ENCODE measurements around the gene SAT2. TPM values are rescaled to one million over a fixed set of nuclear protein-coding genes. Genes with fewer than 3 reads are reported as not detected.
"Not testable (repeated sequence)": the region's sequence is repeated elsewhere in the genome, so short reads cannot be mapped to it uniquely, and the experiment has no call there.

The SAT2 gene
- total and polyA plus RNA-seq, 2 of the 13 experiments (the other 11 are each of a cell fraction or from before 2014, with no cell fraction given), result 37.6 to 93.7 TPM

DNA sequence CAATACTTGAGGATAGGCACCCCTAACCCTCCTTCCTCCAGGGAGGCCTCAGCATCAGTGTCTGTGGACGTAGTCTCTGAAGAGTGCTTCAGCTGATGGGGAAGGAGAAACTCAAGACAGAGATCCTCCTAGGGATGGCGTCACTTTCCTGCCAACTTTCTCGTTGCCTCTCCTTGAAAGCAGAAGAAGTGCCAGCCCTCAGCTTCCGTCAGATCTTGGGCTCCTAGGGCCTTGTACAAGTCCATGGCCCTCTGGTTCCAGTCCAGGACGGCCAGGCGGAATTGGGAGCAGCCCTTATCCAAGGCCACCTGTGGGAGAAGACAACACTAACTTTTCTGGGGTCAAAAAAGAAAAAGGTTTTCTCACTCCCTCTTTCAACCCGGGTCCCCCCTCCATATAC, 1.3 kb downstream of the SAT2 start:
- peak overlapping the region; percentile 82 to 92 (median 89) for H3K4me3 ChIP-seq (replicated peaks in 1 of 3; ENCODE audit: insufficient read depth in 1 of 3, low read depth in 2 of 3, low read length in 3 of 3)
- H3K36me3 ChIP-seq (replicated peaks in 1 of 2; ENCODE audit: control insufficient read depth in 1 of 2, insufficient read depth in 2 of 2, low read length in 2 of 2), result no peaks in the 10 kb centered on the region
- ATAC-seq (no peak), FAIRE-seq (no peak), DNase-seq (ENCODE audit: low spot score) (no peak)
- no peak for TF ChIP-seq HNF4A (CRISPR knock-in tag; IDR thresholded peaks at IDR 0.05)
- TF ChIP-seq ZNF567 (CRISPR knock-in tag; IDR thresholded peaks at IDR 0.05; ENCODE audit: borderline replicate concordance), result no peak
- peaks cover 61% of the 10 kb centered on the region for H3K4me1 ChIP-seq (ENCODE audit: insufficient read depth, low read length)
- intact Hi-C loops (cut with micrococcal nuclease; ENCODE audit: unreplicated experiment), result no loop called here
- peak overlapping the region; percentile 90 for H3K4me2 ChIP-seq (ENCODE audit: low read depth, low read length)
- no peaks in the 10 kb centered on the region for H3K9me3 ChIP-seq (ENCODE audit: low read length)
- WGBS (ENCODE audit: low lambda C conversion rate), result 85% methylated on average over 7 of the region's 7 CpGs
- peak overlapping the region; percentile 96 for H3K27ac ChIP-seq (ENCODE audit: extremely low read length, insufficient read depth, low read length)
- H3K9ac ChIP-seq (ENCODE audit: insufficient read depth, low read depth, low read length), result peak overlapping the region; percentile 92
- BruUV-seq (replicated peaks), result no TSS peak
- POLR2A ChIA-PET, result interaction anchor here (1.9 to 3.2 kb wide), 9 partner anchors 9 to 61 kb away, joined by 4 to 63 read pairs (median 16); partner anchors contain the start of genes ATP1B2, FXR2, MPDU1 and TP53
- CTCF ChIA-PET (ENCODE audit: low intra/inter-chr PET ratio, low total read pairs), result no interaction called here
- H3K79me2 ChIP-seq (ENCODE audit: insufficient read depth, low read length), result peaks cover 15% of the 10 kb centered on the region
- in situ Hi-C loops (cut with HindIII; ENCODE audit: extremely low pct_ligation_motif_present, low pct_unique_long_range_greater_than_20kb), result no loop called here
- H4K20me1 ChIP-seq (ENCODE audit: insufficient read depth, low read length), result no peaks in the 10 kb centered on the region
- H3K27me3 ChIP-seq (ENCODE audit: control insufficient read depth in 1 of 2, insufficient read depth in 2 of 2, low read length in 2 of 2), result no peaks in the 10 kb centered on the region; a peak in 1 of 5 replicates
- no peak overlapping the region for H2AFZ ChIP-seq (ENCODE audit: low read length)

DNA sequence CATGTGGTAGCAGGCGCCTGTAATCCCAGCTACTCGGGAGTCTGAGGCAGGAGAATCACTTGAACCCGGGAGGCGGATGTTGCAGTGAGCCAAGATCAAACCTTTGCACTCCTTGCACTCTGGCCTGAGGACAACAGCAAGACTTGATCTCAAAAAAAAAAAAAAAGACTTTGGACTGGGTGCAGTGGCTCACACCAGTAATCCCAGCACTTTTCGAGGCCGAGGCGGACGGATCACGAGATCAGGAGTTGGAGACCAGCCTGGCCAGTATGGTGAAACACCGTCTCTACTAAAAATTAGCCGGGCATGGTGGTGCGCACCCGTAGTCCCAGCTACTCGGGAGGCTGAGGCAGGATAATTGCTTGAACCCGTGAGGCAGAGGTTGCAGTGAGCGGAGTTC, 1.9 kb downstream of the SAT2 start:
- H2AFZ ChIP-seq (ENCODE audit: low read length); H3K9ac ChIP-seq (ENCODE audit: insufficient read depth, low read depth, low read length); FAIRE-seq; BruUV-seq (replicated peaks); in situ Hi-C loops (cut with HindIII; ENCODE audit: extremely low pct_ligation_motif_present, low pct_unique_long_range_greater_than_20kb); H3K27ac ChIP-seq (ENCODE audit: extremely low read length, insufficient read depth, low read length); DNase-seq (ENCODE audit: low spot score); H3K9me3 ChIP-seq (ENCODE audit: low read length); H3K4me3 ChIP-seq (replicated peaks in 1 of 3; ENCODE audit: insufficient read depth in 1 of 3, low read depth in 2 of 3, low read length in 3 of 3); H4K20me1 ChIP-seq (ENCODE audit: insufficient read depth, low read length); ATAC-seq; H3K4me2 ChIP-seq (ENCODE audit: low read depth, low read length); intact Hi-C loops (cut with micrococcal nuclease; ENCODE audit: unreplicated experiment); H3K27me3 ChIP-seq (ENCODE audit: control insufficient read depth in 1 of 2, insufficient read depth in 2 of 2, low read length in 2 of 2); CTCF ChIA-PET (ENCODE audit: low intra/inter-chr PET ratio, low total read pairs); H3K36me3 ChIP-seq (replicated peaks in 1 of 2; ENCODE audit: control insufficient read depth in 1 of 2, insufficient read depth in 2 of 2, low read length in 2 of 2): not testable (repeated sequence)
- Histone ChIP-seq H3K4me1 (ENCODE audit: insufficient read depth, low read length) (peaks cover 55% of the 10 kb centered on the region), H3K79me2 (ENCODE audit: insufficient read depth, low read length) (peaks cover 15% of the 10 kb centered on the region)
- POLR2A ChIA-PET, result interaction anchor here (1.7 to 3.2 kb wide), 7 partner anchors 8 to 61 kb away, joined by 6 to 63 read pairs (median 25); partner anchors contain the start of genes FXR2, MPDU1, TP53 and WRAP53
- 97% methylated on average over 16 of the region's 16 CpGs for WGBS (ENCODE audit: low lambda C conversion rate)
- 0 out of 2 replicates have a peak, but pooled peaks have one; percentile 13 for TF ChIP-seq ZNF460 (CRISPR knock-in tag; IDR thresholded peaks at IDR 0.05; ENCODE audit: borderline replicate concordance)

Measured in HepG2 (cell line).